Suprapubic skin (tissue), 4 donors: Measurements from ENCODE around the gene MSMO1. TPM values are rescaled to one million over a fixed set of nuclear protein-coding genes. Genes with fewer than 3 reads are reported as not detected.
A peak's percentile ranks its signal among the peaks of the same experiment; 100 is the strongest.

Source experiments
- DNase-seq, 2 donors: peaks; one replicate each; pipeline ENCODE4 v3.0.0-alpha.2; 2019; ENCODE audit warnings: low spot score in 2 of 2
- H3K27ac ChIP-seq: fragments of 200-600 bp; sonication (generic); one replicate; pipeline ENCODE4 v1.5.1; 2019
- H3K27me3 ChIP-seq: fragments of 200-600 bp; sonication (generic); one replicate; pipeline ENCODE4 v1.5.1; 2019
- H3K36me3 ChIP-seq: fragments of 200-600 bp; sonication (generic); one replicate; pipeline ENCODE4 v1.5.1; 2019
- H3K4me1 ChIP-seq: fragments of 200-600 bp; sonication (generic); one replicate; pipeline ENCODE4 v1.5.1; 2019
- H3K4me3 ChIP-seq: fragments of 200-600 bp; sonication (generic); one replicate; pipeline ENCODE4 v1.5.1; 2019; ENCODE audit warnings: mild to moderate bottlenecking
- H3K9me3 ChIP-seq: fragments of 200-600 bp; sonication (generic); one replicate; pipeline ENCODE4 v1.5.1; 2019
- EP300 ChIP-seq: sonication (generic); formaldehyde crosslinking; IDR thresholded peaks from one replicate; pipeline ENCODE4 v1.6.1; 2017; ENCODE audit warnings: antibody characterized with exemption
- POLR2A ChIP-seq, 2 donors: fragments of 450-650 bp; IDR thresholded peaks; one replicate each; pipeline ENCODE4 v1.6.1; 2017; ENCODE audit warnings: antibody characterized with exemption in 2 of 2, mild to moderate bottlenecking in 2 of 2, moderate library complexity in 2 of 2
- POLR2AphosphoS5 ChIP-seq, 3 donors: sonication (generic); formaldehyde crosslinking; IDR thresholded peaks; one replicate each; pipeline ENCODE4 v1.6.1; 2017; ENCODE audit warnings: antibody characterized with exemption in 3 of 3
- WGBS: methylation state at CpG from one replicate; pipeline ENCODE4 v1.1.5; 2018; 5-methylcytosine and 5-hydroxymethylcytosine counted together
- total RNA-seq, 4 donors: library from RNA; depleted of rRNA; stranded (reverse); fragments of >200 nt; gene quantifications; one replicate each; pipeline ENCODE4 v1.1.0, GENCODE V29; 2016
- TF ChIP-seq, protein P1 (sequence below), 2 donors: fragments of 200-600 bp in 1 of 2; fragments of 450-650 bp in 1 of 2; sonication (generic) in 1 of 2; IDR thresholded peaks; one replicate each; pipeline ENCODE4 v1.5.1; 2016 to 2019; ENCODE audit warnings: antibody characterized with exemption in 2 of 2, mild to moderate bottlenecking in 1 of 2, moderate library complexity in 1 of 2

The MSMO1 gene
- total RNA-seq, 4 donors from 2014 or later, result 48.8 to 173 (median 133) TPM

DNA sequence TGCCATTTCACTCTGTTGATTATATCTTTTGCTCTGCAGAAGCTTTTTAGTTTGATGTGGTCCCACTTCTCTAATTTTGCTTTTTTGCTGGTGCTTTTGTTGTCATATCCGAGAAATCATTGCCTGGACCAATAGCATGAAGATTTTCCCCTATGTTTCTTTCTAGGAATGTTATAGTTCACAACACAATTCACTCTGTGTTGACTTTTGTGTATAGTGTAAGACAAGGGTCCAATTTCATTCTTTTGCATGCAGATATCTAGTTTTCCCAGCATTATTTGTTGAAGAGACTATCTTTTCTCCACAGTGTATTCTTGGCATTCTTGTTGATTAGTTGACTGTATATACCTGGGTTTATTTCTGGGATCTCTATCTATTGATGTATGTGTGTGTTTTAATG is 43.1 kb downstream of the MSMO1 start:
- Histone ChIP-seq H3K4me3 (no peak overlapping the region), H3K36me3 (no peaks in the 10 kb centered on the region), H3K9me3 (no peaks in the 10 kb centered on the region), H3K27ac (no peak overlapping the region), H3K4me1 (no peaks in the 10 kb centered on the region), H3K27me3 (no peaks in the 10 kb centered on the region)
- DNase-seq, result no peak
- no peak for TF ChIP-seq POLR2AphosphoS5 (IDR thresholded peaks at IDR 0.05)
- no peak for TF ChIP-seq EP300
- TF ChIP-seq, protein P1, sequence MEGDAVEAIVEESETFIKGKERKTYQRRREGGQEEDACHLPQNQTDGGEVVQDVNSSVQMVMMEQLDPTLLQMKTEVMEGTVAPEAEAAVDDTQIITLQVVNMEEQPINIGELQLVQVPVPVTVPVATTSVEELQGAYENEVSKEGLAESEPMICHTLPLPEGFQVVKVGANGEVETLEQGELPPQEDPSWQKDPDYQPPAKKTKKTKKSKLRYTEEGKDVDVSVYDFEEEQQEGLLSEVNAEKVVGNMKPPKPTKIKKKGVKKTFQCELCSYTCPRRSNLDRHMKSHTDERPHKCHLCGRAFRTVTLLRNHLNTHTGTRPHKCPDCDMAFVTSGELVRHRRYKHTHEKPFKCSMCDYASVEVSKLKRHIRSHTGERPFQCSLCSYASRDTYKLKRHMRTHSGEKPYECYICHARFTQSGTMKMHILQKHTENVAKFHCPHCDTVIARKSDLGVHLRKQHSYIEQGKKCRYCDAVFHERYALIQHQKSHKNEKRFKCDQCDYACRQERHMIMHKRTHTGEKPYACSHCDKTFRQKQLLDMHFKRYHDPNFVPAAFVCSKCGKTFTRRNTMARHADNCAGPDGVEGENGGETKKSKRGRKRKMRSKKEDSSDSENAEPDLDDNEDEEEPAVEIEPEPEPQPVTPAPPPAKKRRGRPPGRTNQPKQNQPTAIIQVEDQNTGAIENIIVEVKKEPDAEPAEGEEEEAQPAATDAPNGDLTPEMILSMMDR (IDR thresholded peaks at IDR 0.05), result no peak
- TF ChIP-seq POLR2A (IDR thresholded peaks at IDR 0.05), result no peak
- WGBS, result 82% methylated on average over 1 of the region's 1 CpG

DNA sequence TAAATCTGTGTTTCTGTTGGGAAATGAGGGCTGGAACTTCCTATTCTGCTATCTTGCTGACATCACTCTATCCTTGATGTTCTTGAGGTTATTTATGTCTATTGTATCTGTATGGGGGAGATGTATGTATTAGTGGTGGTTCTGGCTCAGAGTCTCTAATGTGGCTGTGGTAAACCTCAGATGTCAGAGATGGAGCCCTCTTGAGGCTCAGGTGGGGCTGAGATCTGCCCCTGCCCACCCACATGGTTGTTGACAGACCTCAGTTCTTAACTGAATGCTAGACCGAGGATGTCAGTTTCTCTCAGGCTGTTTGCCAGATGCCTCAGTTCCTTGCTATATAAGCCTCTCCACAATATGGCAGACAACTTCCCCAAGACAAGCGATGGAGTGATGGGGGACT is 48.0 kb downstream of the MSMO1 start:
- Histone ChIP-seq H3K4me3 (no peak overlapping the region), H3K27ac (no peak overlapping the region), H3K27me3 (peaks cover 5% of the 10 kb centered on the region), H3K36me3 (no peaks in the 10 kb centered on the region), H3K4me1 (peaks cover 14% of the 10 kb centered on the region), H3K9me3 (no peaks in the 10 kb centered on the region)
- 76% methylated on average over 2 of the region's 2 CpGs for WGBS
- TF ChIP-seq, protein P1 (IDR thresholded peaks at IDR 0.05), result no peak
- TF ChIP-seq POLR2AphosphoS5 (IDR thresholded peaks at IDR 0.05) (no peak), POLR2A (IDR thresholded peaks at IDR 0.05) (no peak), EP300 (no peak)
- DNase-seq, result no peak

DNA sequence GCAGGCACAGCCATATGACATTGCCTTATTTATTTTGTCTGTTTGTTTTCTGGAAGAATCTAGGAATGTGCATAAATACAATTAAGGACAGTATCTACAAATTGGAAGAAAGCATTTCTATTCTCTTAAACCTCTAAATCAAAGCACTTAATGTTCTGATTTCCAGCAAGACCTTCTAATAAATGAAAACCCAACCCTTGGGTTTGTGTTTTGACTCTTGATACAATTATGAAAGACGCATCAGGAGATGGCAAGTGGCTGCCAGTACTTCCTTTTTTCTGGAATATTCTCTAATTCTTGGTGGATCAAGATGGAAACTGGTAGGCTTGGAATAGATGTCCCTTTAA is 50.9 kb downstream of the MSMO1 start:
- no peak for DNase-seq
- Histone ChIP-seq H3K9me3 (no peaks in the 10 kb centered on the region), H3K27ac (peak overlapping the region; percentile 69), H3K4me1 (peaks cover 14% of the 10 kb centered on the region), H3K4me3 (peak overlapping the region; percentile 66), H3K36me3 (no peaks in the 10 kb centered on the region), H3K27me3 (peaks cover 5% of the 10 kb centered on the region)
- TF ChIP-seq POLR2AphosphoS5 (IDR thresholded peaks at IDR 0.05), result no peak
- WGBS, result 47% methylated on average over 1 of the region's 1 CpG

DNA sequence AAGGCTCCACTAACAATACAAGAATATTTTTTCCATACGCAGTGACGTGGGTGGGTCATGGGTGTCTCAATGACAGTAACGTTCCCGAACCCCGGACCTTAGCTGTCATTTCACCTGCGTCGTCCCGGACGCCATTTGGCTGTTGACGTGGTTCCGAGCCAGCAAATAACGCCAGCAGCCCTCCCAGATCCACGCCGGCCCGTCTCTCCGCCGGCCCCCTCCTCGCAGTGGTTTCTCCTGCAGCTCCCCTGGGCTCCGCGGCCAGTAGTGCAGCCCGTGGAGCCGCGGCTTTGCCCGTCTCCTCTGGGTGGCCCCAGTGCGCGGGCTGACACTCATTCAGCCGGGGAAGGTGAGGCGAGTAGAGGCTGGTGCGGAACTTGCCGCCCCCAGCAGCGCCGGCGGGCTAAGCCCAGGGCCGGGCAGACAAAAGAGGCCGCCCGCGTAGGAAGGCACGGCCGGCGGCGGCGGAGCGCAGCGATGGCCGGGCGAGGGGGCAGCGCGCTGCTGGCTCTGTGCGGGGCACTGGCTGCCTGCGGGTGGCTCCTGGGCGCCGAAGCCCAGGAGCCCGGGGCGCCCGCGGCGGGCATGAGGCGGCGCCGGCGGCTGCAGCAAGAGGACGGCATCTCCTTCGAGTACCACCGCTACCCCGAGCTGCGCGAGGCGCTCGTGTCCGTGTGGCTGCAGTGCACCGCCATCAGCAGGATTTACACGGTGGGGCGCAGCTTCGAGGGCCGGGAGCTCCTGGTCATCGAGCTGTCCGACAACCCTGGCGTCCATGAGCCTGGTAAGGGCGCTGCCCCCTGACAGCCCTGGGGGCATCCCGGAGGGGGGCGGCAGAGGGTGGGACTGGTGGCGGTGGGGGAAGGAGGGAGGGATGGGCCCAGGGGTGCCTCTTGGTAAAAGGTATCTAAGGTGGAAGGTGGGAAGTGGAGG is 51.5 kb downstream of the MSMO1 start, which contains the start of gene CPE:
Gene CPE, plus strand, starts transcription at position 264 of the 933 bp plus-strand sequence. Its CDS starts 214 bp downstream, at position 478.
- DNase-seq, result peak; percentile 84 to 87
- H3K36me3 ChIP-seq, result no peaks in the 10 kb centered on the region
- 7% methylated on average over 6 of the region's 82 CpGs for WGBS
- no peaks in the 10 kb centered on the region for H3K9me3 ChIP-seq
- H3K4me1 ChIP-seq, result peaks cover 17% of the 10 kb centered on the region
- H3K27ac ChIP-seq, result peak within 1 kb of the TSS; percentile 69
- TF ChIP-seq EP300, result no peak
- peak in 1 of 2 donors; percentile 54 for TF ChIP-seq POLR2A (IDR thresholded peaks at IDR 0.05)
- TF ChIP-seq POLR2AphosphoS5 (IDR thresholded peaks at IDR 0.05), result peak in 1 of 3 donors; percentile 20
- TF ChIP-seq, protein P1 (IDR thresholded peaks at IDR 0.05), result peak; percentile 5 to 62
- peak within 1 kb of the TSS; percentile 66 for H3K4me3 ChIP-seq
- H3K27me3 ChIP-seq, result peaks cover 5% of the 10 kb centered on the region

DNA sequence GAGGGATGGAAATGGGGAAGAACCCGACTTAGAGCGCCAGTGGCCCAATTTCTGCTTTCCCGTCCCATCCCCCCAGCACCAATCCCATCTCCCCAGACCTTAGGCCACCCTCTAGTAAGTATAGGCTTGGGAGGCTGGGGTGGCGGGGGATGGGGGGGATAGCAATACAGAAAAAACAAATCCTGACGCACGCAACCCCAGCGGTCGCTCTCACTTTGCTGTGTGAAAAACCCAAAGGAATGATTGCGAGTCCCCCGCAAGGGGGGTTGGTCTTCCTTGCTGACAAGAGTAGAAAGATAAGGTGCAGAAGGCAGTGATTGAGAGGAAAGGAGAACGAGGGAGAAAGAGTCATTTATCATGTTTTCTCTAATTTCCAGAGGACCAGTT is 52.2 kb downstream of the MSMO1 start:
- H3K36me3 ChIP-seq, result no peaks in the 10 kb centered on the region
- H3K27ac ChIP-seq, result no peak overlapping the region
- H3K4me3 ChIP-seq, result peak overlapping the region; percentile 66
- WGBS, result 84% methylated on average over 11 of the region's 11 CpGs
- no peak for DNase-seq
- TF ChIP-seq EP300 (no peak), POLR2AphosphoS5 (IDR thresholded peaks at IDR 0.05) (no peak), POLR2A (IDR thresholded peaks at IDR 0.05) (no peak)
- TF ChIP-seq, protein P1 (IDR thresholded peaks at IDR 0.05), result no peak
- peaks cover 24% of the 10 kb centered on the region for H3K4me1 ChIP-seq
- H3K27me3 ChIP-seq, result peaks cover 5% of the 10 kb centered on the region
- H3K9me3 ChIP-seq, result no peaks in the 10 kb centered on the region
